ENCODE measurements around the gene ASAP2.

DNA sequence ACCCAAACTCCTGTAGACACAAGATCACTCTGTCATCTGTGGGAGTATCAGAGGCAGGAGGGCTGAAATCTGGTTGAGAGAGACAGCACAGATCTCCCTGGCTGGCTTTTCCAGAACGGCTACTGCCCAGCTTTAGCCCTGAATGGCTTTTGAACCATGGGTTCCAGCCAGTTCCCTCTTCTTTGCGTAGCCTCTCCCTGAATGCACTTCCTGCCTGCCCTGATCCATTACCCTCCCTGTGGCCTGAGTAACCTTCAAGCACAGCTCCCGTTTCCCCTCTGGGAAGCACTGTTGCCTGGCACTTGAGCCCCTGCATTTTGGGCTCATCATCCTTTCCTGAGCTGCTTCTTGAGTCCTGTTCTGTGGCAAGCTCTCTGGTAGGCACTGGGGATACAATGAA lies 68.8 kb downstream of the ASAP2 start:
- no peak for TF ChIP-seq POLR2AphosphoS5 (IDR thresholded peaks at IDR 0.05)
- TF ChIP-seq, protein P1, sequence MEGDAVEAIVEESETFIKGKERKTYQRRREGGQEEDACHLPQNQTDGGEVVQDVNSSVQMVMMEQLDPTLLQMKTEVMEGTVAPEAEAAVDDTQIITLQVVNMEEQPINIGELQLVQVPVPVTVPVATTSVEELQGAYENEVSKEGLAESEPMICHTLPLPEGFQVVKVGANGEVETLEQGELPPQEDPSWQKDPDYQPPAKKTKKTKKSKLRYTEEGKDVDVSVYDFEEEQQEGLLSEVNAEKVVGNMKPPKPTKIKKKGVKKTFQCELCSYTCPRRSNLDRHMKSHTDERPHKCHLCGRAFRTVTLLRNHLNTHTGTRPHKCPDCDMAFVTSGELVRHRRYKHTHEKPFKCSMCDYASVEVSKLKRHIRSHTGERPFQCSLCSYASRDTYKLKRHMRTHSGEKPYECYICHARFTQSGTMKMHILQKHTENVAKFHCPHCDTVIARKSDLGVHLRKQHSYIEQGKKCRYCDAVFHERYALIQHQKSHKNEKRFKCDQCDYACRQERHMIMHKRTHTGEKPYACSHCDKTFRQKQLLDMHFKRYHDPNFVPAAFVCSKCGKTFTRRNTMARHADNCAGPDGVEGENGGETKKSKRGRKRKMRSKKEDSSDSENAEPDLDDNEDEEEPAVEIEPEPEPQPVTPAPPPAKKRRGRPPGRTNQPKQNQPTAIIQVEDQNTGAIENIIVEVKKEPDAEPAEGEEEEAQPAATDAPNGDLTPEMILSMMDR (IDR thresholded peaks at IDR 0.05) = no peak
